ENCODE results near the gene KCNK17.

The KCNK17 gene

GRCh38 chr6:39343396-39343870 is 29.2 kb upstream of the KCNK17 start:
- TF ChIP-seq CTCF (conservative IDR thresholded peaks at IDR 0.05; ENCODE audit: low read length): no peak
- DNase-seq (ENCODE audit: low read depth): no peak

GRCh38 chr6:39342692-39343395 is 28.6 kb upstream of the KCNK17 start:
- DNase-seq (ENCODE audit: low read depth): no peak
- H3K4me3 ChIP-seq (ENCODE audit: low read length): no peak overlapping the region
- TF ChIP-seq CTCF (conservative IDR thresholded peaks at IDR 0.05; ENCODE audit: low read length): no peak

More at GRCh38 chr6:39343396-39343870, 29.2 kb upstream of the KCNK17 start:
- H3K4me3 ChIP-seq (ENCODE audit: low read length): no peak overlapping the region

GRCh38 chr6:39341937-39342336 is 27.7 kb upstream of the KCNK17 start:
- H3K4me3 ChIP-seq (ENCODE audit: low read length): no peak overlapping the region
- DNase-seq (ENCODE audit: low read depth): no peak
- TF ChIP-seq CTCF (conservative IDR thresholded peaks at IDR 0.05; ENCODE audit: low read length): no peak

DNA sequence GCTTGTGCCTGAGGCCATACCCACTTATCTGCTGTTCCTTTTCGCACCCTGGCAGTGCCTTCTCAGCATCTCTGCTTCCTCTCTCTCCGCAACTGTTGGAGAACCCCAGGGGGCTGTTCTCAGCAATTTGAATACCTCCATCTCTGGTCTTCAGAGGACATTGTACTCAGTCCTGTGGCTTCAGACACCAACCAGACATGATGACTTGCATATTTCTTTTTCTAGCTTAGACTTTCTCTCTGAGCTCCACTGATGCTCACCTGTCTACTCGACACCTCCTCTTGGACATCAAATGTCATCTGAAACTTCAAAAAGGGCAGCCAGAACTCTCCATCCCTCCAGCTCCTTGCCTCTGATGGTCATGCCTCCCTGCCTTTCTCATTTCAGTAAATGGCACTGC is 27.1 kb upstream of the KCNK17 start:
- no peak for TF ChIP-seq CTCF (conservative IDR thresholded peaks at IDR 0.05; ENCODE audit: low read length)
- no peak for DNase-seq (ENCODE audit: low read depth)
- no peak overlapping the region for H3K4me3 ChIP-seq (ENCODE audit: low read length)

DNA sequence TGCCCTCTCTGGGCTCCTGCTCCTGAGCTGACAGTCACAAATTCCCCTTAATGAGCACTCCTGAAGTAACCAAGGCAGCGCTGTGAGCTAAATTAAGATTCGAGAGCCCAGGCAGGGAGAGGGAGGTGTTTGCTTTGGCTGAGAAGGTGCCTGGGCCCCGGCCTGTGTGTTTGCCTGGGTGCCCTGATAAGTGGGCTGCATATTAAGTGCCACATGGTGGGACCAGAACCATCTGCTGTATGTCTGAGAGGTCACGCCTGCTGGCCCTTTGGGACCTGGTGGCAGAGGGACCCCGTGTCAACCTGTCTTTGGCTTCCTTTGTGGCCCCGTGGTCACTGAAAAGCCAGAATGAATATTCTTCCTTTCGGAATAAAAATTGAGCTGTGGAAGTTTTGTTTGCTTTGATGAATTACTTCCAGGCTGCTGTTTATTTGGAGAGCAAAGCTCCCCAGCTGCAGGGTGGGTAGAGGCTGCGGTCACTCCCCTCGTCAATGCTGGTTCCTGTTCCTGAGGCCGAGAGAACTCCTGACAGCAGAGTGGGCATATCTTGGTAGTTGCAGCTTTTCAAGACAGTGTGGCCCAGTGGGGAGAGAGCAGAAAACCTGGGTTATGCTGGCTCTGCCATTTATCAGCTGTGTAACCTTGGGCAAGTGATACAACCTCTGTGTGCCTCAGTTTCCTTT is 25.8 kb upstream of the KCNK17 start:
- no peak for TF ChIP-seq CTCF (conservative IDR thresholded peaks at IDR 0.05; ENCODE audit: low read length)
- no peak overlapping the region for H3K4me3 ChIP-seq (ENCODE audit: low read length)
- no peak for DNase-seq (ENCODE audit: low read depth)

DNA sequence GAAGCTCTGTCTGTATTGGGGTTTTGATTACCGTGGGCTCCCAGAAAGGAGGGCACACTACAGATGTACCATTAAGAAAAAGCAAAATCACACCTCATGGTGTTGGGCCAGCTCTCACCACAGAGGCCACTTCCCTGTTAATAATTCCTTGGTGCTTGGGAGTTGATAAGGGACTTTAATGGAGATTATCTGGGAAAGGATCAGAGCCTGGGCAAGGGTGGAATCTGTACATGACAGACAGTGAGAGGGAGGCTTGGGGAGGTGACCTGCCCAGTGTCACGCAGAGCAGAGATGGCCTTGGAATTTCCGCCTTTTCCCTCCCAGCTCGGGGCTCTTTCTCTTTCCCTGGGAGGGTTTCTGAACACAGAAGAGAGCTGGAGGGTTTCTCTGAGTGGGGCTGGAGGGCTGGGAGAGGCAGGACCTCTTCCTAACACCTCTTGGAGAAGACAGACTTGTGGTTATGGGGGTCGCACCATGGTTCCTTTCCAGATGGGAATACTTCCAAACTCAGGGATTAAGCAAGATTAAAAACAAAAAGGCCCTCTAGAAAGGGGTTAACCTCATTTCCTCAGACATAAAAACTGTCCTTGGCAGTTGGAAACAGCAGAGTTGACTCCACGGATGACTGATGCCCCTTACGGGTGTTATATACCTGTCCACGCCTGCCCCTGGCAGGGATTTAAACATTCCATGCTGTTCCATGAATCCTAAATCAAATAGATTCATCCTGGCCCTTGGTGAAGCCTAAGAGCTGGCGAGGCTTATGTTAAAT is 25.1 kb upstream of the KCNK17 start:
- no peak for DNase-seq (ENCODE audit: low read depth)
- TF ChIP-seq CTCF (conservative IDR thresholded peaks at IDR 0.05; ENCODE audit: low read length): no peak
- no peak overlapping the region for H3K4me3 ChIP-seq (ENCODE audit: low read length)

Measured in AG10803 (cell line).